GM18873 (cell line): ENCODE results near the gene DCAF8.

ENCODE experiments used
- ATAC-seq: cut with Tn5 transposase; IDR thresholded peaks from one replicate; pipeline ENCODE4 v1.9.1; 2021; ENCODE audit warnings: mild to moderate bottlenecking, moderate library complexity, moderate number of reproducible peaks; ENCODE audit not compliant: unreplicated experiment, low FRiP score

Gene DCAF8

GRCh38 chr1:160177667-160178066 lies 84.7 kb downstream of the DCAF8 start:
- ATAC-seq: no peak

GRCh38 chr1:160177231-160177630 lies 85.1 kb downstream of the DCAF8 start:
- no peak for ATAC-seq

GRCh38 chr1:160171980-160172379 lies 90.4 kb downstream of the DCAF8 start:
- ATAC-seq: no peak

- no peak for ATAC-seq
Measured at GRCh38 chr1:160171354-160171753, 91.0 kb downstream of the DCAF8 start.

GRCh38 chr1:160169553-160170399 lies 92.6 kb downstream of the DCAF8 start:
- no peak for ATAC-seq

- ATAC-seq: no peak
Measured at GRCh38 chr1:160168609-160169369, 93.6 kb downstream of the DCAF8 start.

- no peak for ATAC-seq
Measured at GRCh38 chr1:160168016-160168415, 94.3 kb downstream of the DCAF8 start.

- ATAC-seq: no peak
Measured at GRCh38 chr1:160167580-160167979, 94.8 kb downstream of the DCAF8 start.

GRCh38 chr1:160167056-160167455 lies 95.3 kb downstream of the DCAF8 start:
- ATAC-seq: no peak

- ATAC-seq: no peak
Measured at GRCh38 chr1:160166166-160166868, 96.0 kb downstream of the DCAF8 start.
